ENCODE results near the gene SLC34A3.

SLC34A3 gene

GRCh38 chr9:137245450-137246421, 15.0 kb downstream of the SLC34A3 start:
- no peak for DNase-seq (ENCODE audit: low read depth)
- TF ChIP-seq CTCF (IDR thresholded peaks at IDR 0.05; ENCODE audit: low read depth, low read length, missing control alignments): no peak

GRCh38 chr9:137247135-137247915, 16.6 kb downstream of the SLC34A3 start:
- H3K4me3 ChIP-seq (ENCODE audit: low read depth, low read length): no peak overlapping the region
- DNase-seq (ENCODE audit: low read depth): no peak
- no peak for TF ChIP-seq CTCF (IDR thresholded peaks at IDR 0.05; ENCODE audit: low read depth, low read length, missing control alignments)

More at GRCh38 chr9:137245450-137246421, 15.0 kb downstream of the SLC34A3 start:
- H3K4me3 ChIP-seq (ENCODE audit: low read depth, low read length): no peak overlapping the region

DNA sequence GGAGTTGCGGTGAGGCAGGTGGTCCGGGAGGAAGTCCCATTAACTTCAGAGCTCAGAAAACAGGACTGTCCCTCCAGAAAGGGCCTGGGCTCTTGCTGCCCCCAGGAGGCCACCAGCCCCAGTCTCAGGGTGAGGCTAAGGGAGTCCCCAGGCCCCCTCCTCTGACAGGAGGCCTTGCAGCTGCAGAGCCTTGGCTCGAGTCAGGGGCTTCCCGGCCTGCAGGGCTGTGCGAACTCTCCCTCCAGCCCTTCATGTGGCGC, 17.1 kb downstream of the SLC34A3 start:
- DNase-seq (ENCODE audit: low read depth): no peak
- no peak for TF ChIP-seq CTCF (IDR thresholded peaks at IDR 0.05; ENCODE audit: low read depth, low read length, missing control alignments)
- no peak overlapping the region for H3K4me3 ChIP-seq (ENCODE audit: low read depth, low read length)

GRCh38 chr9:137250329-137251193, 19.9 kb downstream of the SLC34A3 start:
- DNase-seq (ENCODE audit: low read depth): no peak
- no peak for TF ChIP-seq CTCF (IDR thresholded peaks at IDR 0.05; ENCODE audit: low read depth, low read length, missing control alignments)
- no peak overlapping the region for H3K4me3 ChIP-seq (ENCODE audit: low read depth, low read length)

GRCh38 chr9:137251194-137251461, 20.4 kb downstream of the SLC34A3 start, which contains the start of gene STPG3:
TSS of gene STPG3 (plus strand) at chr9:137251286. CDS start at chr9:137251287, 1 bp downstream.
- no peak for DNase-seq (ENCODE audit: low read depth)
- TF ChIP-seq CTCF (IDR thresholded peaks at IDR 0.05; ENCODE audit: low read depth, low read length, missing control alignments): no peak
- H3K4me3 ChIP-seq (ENCODE audit: low read depth, low read length): no peak within 1 kb of the TSS

GRCh38 chr9:137251490-137252268, 21.0 kb downstream of the SLC34A3 start:
- no peak for TF ChIP-seq CTCF (IDR thresholded peaks at IDR 0.05; ENCODE audit: low read depth, low read length, missing control alignments)
- H3K4me3 ChIP-seq (ENCODE audit: low read depth, low read length): no peak overlapping the region
- DNase-seq (ENCODE audit: low read depth): no peak

Data from GM12864 (cell line).